Tibial nerve (tissue), 4 donors: ENCODE measurements around the gene JMJD7. TPM values are rescaled to one million over a fixed set of nuclear protein-coding genes. Genes with fewer than 3 reads are reported as not detected.

Experiments
- DNase-seq, 2 donors: peaks; one replicate each; pipeline ENCODE4 v3.0.0-alpha.2; 2019; ENCODE audit warnings: low spot score in 2 of 2
- H3K27ac ChIP-seq, 4 donors: fragments of 200-600 bp; sonication (generic) in 3 of 4; one replicate each; pipeline ENCODE4 v1.5.1; 2017 to 2019; ENCODE audit warnings: mild to moderate bottlenecking in 1 of 4
- H3K27me3 ChIP-seq, 2 donors: fragments of 200-600 bp; sonication (generic) in 1 of 2; one replicate each; pipeline versions ENCODE4 v1.5.1 to v1.6.0; 2017 to 2019
- H3K36me3 ChIP-seq, 3 donors: fragments of 200-600 bp; sonication (generic); one replicate each; pipeline ENCODE4 v1.5.1; 2018 to 2019
- H3K4me1 ChIP-seq, 4 donors: fragments of 200-600 bp; sonication (generic) in 3 of 4; one replicate each; pipeline ENCODE4 v1.5.1; 2017 to 2019
- H3K4me3 ChIP-seq, 4 donors: fragments of 200-600 bp; sonication (generic) in 3 of 4; one replicate each; pipeline ENCODE4 v1.5.1; 2017 to 2019; ENCODE audit warnings: mild to moderate bottlenecking in 1 of 4, moderate library complexity in 1 of 4
- H3K9me3 ChIP-seq, 4 donors: fragments of 200-600 bp; sonication (generic) in 3 of 4; one replicate each; pipeline ENCODE4 v1.5.1; 2017 to 2019
- EP300 ChIP-seq, 2 donors: sonication (generic); formaldehyde crosslinking; IDR thresholded peaks; one replicate each; pipeline ENCODE4 v1.6.1; 2017; ENCODE audit warnings: antibody characterized with exemption in 2 of 2, mild to moderate bottlenecking in 1 of 2
- POLR2A ChIP-seq, 2 donors: fragments of 450-650 bp; IDR thresholded peaks; one replicate each; pipeline ENCODE4 v1.6.1; 2017; ENCODE audit warnings: antibody characterized with exemption in 2 of 2, mild to moderate bottlenecking in 2 of 2, moderate library complexity in 2 of 2
- WGBS, 2 donors: methylation state at CpG; one replicate each; pipeline ENCODE4 v1.1.5; 2018; 5-methylcytosine and 5-hydroxymethylcytosine counted together
- small RNA-seq: library from RNA; depleted of rRNA; stranded (forward); fragments of <200 nt; gene quantifications from one replicate; pipeline ENCODE3, GENCODE V24; 2016
- total RNA-seq, 4 donors: library from RNA; depleted of rRNA; stranded (reverse); fragments of >200 nt; gene quantifications; one replicate each; pipeline ENCODE4 v1.1.0, GENCODE V29; 2016
- TF ChIP-seq, protein P1 (sequence below), 5 experiments: fragments of 200-600 bp in 3 of 5; fragments of 450-650 bp in 2 of 5; sonication (generic) in 3 of 5; IDR thresholded peaks; one replicate each; pipeline ENCODE4 v1.5.1; 2016 to 2019; ENCODE audit warnings: antibody characterized with exemption in 5 of 5, mild to moderate bottlenecking in 3 of 5, moderate library complexity in 2 of 5

JMJD7 gene
- total RNA-seq, 4 donors from 2014 or later: 9.0 to 16.8 (median 12.0) TPM

DNA sequence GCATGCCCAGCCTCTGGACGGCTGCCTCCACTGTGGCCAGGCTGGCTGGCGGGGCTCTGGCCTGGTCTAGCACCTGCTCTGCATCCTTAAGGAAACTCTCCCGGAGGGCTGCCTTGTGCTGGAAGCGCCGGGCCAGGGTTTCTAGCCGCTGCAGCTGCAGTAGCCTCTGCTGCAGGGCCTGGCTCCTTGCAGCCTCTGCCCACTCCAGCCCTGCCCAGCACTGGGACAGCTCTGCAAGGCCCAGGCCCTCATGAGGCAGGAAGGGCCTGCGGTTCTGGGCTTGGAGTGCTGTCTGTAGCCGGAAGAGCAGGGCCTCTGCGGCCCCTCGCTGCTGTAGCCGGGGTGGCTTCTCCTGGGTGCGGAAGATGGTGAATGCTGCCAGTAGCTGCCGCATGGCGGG is 57.9 kb downstream of the JMJD7 start:
- Histone ChIP-seq H3K4me3 (no peak overlapping the region), H3K4me1 (peaks cover 0 to 14% (median 6%) of the 10 kb centered on the region in 4 donors), H3K36me3 (peaks cover 0 to 9% (median 0%) of the 10 kb centered on the region in 3 donors), H3K27ac (no peak overlapping the region), H3K9me3 (no peaks in the 10 kb centered on the region), H3K27me3 (peaks cover 0 to 15% of the 10 kb centered on the region in 2 donors)
- TF ChIP-seq, protein P1, sequence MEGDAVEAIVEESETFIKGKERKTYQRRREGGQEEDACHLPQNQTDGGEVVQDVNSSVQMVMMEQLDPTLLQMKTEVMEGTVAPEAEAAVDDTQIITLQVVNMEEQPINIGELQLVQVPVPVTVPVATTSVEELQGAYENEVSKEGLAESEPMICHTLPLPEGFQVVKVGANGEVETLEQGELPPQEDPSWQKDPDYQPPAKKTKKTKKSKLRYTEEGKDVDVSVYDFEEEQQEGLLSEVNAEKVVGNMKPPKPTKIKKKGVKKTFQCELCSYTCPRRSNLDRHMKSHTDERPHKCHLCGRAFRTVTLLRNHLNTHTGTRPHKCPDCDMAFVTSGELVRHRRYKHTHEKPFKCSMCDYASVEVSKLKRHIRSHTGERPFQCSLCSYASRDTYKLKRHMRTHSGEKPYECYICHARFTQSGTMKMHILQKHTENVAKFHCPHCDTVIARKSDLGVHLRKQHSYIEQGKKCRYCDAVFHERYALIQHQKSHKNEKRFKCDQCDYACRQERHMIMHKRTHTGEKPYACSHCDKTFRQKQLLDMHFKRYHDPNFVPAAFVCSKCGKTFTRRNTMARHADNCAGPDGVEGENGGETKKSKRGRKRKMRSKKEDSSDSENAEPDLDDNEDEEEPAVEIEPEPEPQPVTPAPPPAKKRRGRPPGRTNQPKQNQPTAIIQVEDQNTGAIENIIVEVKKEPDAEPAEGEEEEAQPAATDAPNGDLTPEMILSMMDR (IDR thresholded peaks at IDR 0.05): no peak
- TF ChIP-seq EP300 (IDR thresholded peaks at IDR 0.05) (no peak), POLR2A (IDR thresholded peaks at IDR 0.05) (no peak)
- WGBS, 2 donors: 93 to 100% methylated on average over 2 to 8 of the region's 14 CpGs
- no peak for DNase-seq

DNA sequence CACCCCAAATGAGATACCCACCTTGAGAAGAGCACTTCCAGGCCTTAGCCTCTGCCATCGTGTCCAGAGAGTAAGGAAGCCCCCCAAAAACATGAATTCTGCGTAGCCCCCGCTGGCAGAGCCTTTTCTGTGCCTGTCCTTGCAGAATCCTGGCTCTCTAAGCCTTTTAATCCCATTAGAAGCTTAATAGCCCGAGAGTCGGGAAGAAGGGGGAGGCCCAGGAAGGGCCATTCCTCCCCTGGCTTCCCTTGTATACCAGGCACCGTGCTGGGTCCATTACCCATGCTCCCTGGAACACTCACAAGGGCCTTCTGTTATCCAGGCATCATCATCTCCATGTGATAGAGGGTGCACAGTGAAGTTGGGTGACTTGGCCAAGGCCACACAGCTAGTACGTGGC is 58.8 kb downstream of the JMJD7 start:
- Histone ChIP-seq H3K36me3 (peaks cover 0 to 9% (median 0%) of the 10 kb centered on the region in 3 donors), H3K27ac (no peak overlapping the region), H3K4me3 (no peak overlapping the region), H3K9me3 (no peaks in the 10 kb centered on the region), H3K27me3 (peaks cover 0 to 7% of the 10 kb centered on the region in 2 donors), H3K4me1 (peaks cover 0 to 8% (median 4%) of the 10 kb centered on the region in 4 donors)
- 89 to 91% methylated on average over 7 of the region's 7 CpGs for WGBS, 2 donors
- no peak for DNase-seq
- TF ChIP-seq EP300 (IDR thresholded peaks at IDR 0.05) (no peak), POLR2A (IDR thresholded peaks at IDR 0.05) (no peak)
- TF ChIP-seq, protein P1 (IDR thresholded peaks at IDR 0.05): no peak

DNA sequence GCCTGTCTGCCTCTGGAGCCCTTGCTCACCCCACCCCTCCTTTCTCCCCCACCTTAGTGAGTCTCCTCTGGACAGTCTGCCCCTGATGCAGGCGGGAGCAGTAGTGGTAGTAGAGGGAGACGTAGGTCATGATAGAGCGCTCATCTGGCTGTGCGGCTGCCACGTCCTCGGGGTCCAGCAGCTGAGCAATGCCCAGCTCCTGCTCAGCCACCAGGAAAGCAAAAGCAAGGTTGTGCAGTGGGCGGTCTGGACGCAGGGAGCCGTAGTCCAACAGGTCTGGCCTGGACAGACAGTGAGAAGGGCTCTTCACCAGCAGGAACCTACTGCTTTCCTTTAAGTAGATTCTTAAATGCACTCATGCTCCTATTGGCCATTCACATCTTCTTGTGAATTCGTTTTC is 59.3 kb downstream of the JMJD7 start:
- Histone ChIP-seq H3K27me3 (peaks cover 0 to 5% of the 10 kb centered on the region in 2 donors), H3K27ac (no peak overlapping the region), H3K36me3 (peaks cover 0 to 9% (median 0%) of the 10 kb centered on the region in 3 donors), H3K9me3 (no peaks in the 10 kb centered on the region), H3K4me1 (peaks cover 0 to 4% (median 2%) of the 10 kb centered on the region in 4 donors), H3K4me3 (no peak overlapping the region)
- no peak for TF ChIP-seq POLR2A (IDR thresholded peaks at IDR 0.05)
- 91 to 93% methylated on average over 8 to 10 of the region's 10 CpGs for WGBS, 2 donors
- no peak for DNase-seq

Small RNAs within 50 kb of the gene (small RNA-seq; reads per million reads assigned to genes)
- gene JMJD7-PLA2G4B (not detected), gene MIR4310 (not detected), gene RNA5SP393 (not detected)

Other genes starting within 250 kb of the JMJD7 start
- gene MGA, start 167.7 kb upstream of the JMJD7 start, total RNA-seq: 10 to 100 TPM; 29.7 to 53.8 (median 31.7) TPM
- 10 to 100 TPM; 22.1 to 54.6 (median 36.6) TPM for gene MAPKBP1, start 53.6 kb upstream of the JMJD7 start, total RNA-seq
- gene PLA2G4B, start 10.8 kb downstream of the JMJD7 start, total RNA-seq: 1 to 10 TPM; 1.8 to 8.7 (median 4.5) TPM
- 10 to 100 TPM; 16.5 to 34.5 (median 19.9) TPM for gene SPTBN5, start 66.0 kb downstream of the JMJD7 start, total RNA-seq
- 10 to 100 TPM; 13.2 to 31.5 (median 22.0) TPM for gene EHD4, start 144.5 kb downstream of the JMJD7 start, total RNA-seq
- gene PLA2G4E, start 192.9 kb downstream of the JMJD7 start, total RNA-seq: not detected